Stimulated activated CD4-positive, alpha-beta T cell treated with anti-CD3 and anti-CD28 coated beads, Interleukin-1b, Interleukin-23, amount 100 ng/mL, for 1 hour (primary cell): ENCODE results near the gene FHOD1.

Experiments used
- DNase-seq, 2 donors: peaks; one replicate each; pipeline ENCODE4 v3.0.0-alpha.2; 2020; ENCODE audit warnings: low read depth in 2 of 2

The FHOD1 gene

GRCh38 chr16:67277294-67277998 lies 30.2 kb upstream of the FHOD1 start:
- no peak for DNase-seq

GRCh38 chr16:67275321-67275720 lies 28.0 kb upstream of the FHOD1 start:
- DNase-seq = no peak

GRCh38 chr16:67271446-67271845 lies 24.2 kb upstream of the FHOD1 start:
- no peak for DNase-seq

DNA sequence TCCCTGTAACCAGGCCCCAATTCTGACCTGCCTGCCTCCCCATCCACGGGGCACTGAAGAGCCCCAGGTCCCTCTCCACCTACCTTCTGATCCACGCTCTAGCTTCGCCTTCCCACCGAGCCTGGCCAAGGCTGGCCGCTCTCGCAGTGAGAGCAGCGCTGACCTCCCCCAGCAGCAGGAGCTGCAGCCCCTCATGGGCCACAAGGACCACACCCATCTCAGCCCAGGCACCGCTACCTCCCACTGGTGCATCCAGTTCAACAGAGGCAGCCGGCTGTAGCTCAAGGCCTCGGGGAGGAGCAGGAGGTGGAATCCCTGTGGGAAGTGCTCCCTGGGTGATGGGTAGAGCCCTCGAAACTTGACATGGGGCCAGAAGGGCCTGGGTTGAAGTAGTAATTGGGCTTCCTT lies 23.7 kb upstream of the FHOD1 start:
- DNase-seq = no peak

- DNase-seq = no peak
Observed at GRCh38 chr16:67269766-67270165, 22.5 kb upstream of the FHOD1 start.

DNA sequence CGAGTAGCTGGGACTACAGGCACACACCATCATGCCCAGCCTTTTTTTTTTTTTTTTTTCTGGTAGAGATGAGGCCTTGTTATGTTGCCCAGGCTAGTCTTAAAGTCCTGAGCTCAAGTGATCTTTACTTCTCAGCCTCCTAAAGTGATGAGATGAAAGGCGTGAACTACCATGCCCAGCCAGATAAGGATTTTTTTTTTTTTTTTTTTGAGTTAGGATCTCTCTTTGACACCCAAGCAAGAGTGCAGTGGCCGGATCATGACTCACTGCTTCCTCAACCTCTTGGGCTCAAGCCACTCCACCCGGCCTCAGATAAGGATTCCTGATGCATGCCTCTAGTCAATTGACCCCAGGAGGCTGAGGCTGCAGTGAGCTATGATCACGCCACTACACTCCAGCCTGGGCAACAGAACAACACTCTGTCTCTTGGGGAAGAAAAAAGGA lies 20.9 kb upstream of the FHOD1 start:
- no peak for DNase-seq

- DNase-seq = no peak
Observed at GRCh38 chr16:67265834-67266233, 18.6 kb upstream of the FHOD1 start.

DNA sequence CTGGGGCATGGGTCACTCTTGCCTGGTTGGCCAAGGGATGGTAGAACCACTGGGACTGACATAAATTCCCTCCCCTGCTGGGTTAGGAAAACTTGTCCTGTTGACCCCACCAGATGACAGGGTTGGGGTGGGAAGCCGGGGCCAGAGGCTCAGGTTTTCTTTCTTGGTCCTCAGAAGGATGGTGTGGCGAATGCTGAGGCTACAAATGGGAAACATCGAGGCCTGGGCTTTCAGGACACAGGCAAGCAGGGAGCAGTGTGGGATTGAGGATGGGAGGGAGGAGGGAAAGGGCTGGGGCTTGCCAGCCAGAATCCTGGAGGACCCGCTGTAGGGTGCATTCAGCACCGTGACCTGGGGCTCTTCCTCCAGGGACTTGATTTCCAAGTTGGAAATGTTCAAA lies 17.6 kb upstream of the FHOD1 start:
- DNase-seq = no peak

- DNase-seq = no peak
Observed at GRCh38 chr16:67264277-67264676, 17.0 kb upstream of the FHOD1 start.

GRCh38 chr16:67263201-67263600 lies 15.9 kb upstream of the FHOD1 start:
- DNase-seq = no peak

DNA sequence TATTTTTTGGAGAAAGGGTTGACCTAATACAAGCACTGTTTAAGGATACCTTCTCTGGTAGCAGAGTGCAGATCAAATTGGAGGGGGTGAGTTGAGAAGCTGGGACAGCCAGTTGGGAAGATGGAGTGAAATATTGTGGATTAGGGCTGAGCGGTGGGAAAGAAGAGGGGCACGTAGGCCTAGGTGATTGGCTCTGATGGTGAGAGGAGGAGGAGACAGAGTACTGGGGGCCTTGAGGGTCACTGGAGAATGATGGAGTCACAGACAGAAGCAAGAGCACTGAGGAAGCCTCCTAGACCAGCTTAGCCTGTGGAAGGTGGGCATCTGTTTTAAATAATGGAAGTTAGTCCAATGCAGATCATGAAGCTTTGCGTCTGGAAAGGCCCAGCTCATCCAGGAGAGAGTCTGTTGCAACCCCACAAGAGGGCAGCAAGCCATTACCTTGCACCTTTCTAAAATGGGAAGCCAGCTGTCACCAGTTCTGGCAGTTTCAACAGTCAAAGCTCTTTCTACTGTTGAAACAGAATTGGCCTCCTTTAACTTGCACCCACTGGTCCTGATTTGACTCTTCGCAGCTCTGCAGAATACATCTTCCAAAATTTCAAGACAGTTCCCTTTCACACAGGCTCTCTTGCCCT lies 13.3 kb upstream of the FHOD1 start:
- no peak for DNase-seq

- no peak for DNase-seq
Observed at GRCh38 chr16:67259705-67260104, 12.4 kb upstream of the FHOD1 start.

GRCh38 chr16:67258161-67258835 lies 11.0 kb upstream of the FHOD1 start:
- no peak for DNase-seq

- DNase-seq = no peak
Observed at GRCh38 chr16:67257486-67258160, 10.3 kb upstream of the FHOD1 start.

GRCh38 chr16:67256701-67257230 lies 9.5 kb upstream of the FHOD1 start:
- DNase-seq = no peak

- no peak for DNase-seq
Observed at GRCh38 chr16:67255553-67256221, 8.4 kb upstream of the FHOD1 start.

DNA sequence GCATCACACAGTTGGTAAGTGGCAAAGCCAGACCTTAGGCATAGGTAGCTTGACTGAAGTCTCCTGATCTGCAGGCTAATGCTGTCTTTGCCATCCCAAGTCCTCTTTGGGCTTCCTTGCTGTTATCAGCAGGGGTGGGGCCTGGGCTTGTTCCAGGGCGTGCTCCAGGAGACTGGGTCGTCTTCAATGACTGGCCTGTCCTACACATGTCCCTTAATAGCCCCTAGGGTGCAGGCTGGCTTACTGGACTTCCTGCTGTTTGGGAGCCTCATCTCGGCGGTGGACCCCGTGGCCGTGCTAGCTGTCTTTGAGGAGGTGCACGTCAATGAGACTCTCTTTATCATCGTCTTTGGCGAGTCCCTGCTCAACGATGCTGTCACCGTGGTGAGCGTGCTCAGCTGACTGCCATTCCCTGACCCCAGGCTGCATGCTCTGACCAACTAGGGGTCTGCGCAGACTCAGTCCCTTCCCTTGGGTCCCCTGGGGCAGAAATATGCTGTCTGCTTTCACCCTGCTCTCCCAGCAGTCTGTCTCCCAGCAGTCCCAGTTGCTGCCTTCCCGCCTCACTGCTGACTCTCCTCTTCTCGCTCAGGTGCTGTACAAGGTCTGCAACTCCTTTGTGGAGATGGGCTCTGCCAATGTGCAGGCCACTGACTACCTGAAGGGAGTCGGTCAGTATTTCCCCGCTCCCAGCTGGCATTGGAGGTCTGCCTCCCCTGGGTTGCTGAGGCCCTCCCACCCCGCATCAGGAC lies 7.7 kb upstream of the FHOD1 start:
- no peak for DNase-seq

DNA sequence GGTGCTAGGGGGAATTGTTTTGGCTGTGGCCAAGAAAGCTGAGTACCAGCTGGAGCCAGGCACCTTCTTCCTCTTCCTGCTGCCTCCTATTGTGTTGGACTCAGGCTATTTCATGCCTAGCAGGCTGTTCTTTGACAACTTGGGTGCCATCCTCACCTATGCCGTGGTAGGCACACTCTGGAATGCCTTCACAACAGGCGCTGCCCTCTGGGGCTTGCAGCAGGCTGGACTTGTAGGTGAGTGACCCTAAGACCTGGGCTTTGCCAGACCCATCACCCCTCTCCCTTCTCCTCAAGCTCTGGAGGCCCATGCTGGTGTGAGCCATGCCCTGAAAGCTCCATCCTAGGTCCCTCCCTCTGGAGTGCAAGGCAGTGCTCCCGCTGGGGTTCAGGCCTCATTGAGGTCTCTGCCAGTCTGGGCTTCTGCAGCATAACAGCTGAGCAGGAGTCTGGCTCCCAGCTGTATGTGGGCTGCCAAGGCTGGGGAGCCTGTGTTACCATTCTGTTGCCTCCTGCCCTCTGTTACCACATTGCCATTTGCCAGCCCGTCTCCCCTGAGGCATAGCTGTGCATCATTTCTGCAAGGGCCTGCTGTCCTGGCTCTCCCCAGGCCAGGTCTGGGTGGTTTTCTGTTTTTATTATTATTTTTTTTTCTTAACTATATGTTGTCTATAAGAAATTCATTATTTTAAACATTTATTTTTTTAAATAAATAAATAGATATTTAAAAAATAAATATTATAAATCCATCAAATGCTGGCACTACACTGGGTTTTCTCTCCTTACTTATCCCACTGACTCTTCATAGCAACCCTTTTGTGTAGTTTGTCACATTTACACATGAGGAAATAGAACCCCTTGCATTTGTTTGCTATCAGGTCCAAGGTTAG lies 5.6 kb upstream of the FHOD1 start:
- no peak for DNase-seq

- DNase-seq = no peak
Observed at GRCh38 chr16:67250045-67250327, 2.7 kb upstream of the FHOD1 start.
